ENCODE results near the gene ACCSL. TPM values are rescaled to one million over a fixed set of nuclear protein-coding genes. Genes with fewer than 3 reads are reported as not detected.
A peak's percentile ranks its signal among the peaks of the same experiment; 100 is the strongest.

Gene ACCSL
- total and polyA plus RNA-seq, 2 donors (not counting 1 experiment from before 2014, with no cell fraction given) = not detected

DNA sequence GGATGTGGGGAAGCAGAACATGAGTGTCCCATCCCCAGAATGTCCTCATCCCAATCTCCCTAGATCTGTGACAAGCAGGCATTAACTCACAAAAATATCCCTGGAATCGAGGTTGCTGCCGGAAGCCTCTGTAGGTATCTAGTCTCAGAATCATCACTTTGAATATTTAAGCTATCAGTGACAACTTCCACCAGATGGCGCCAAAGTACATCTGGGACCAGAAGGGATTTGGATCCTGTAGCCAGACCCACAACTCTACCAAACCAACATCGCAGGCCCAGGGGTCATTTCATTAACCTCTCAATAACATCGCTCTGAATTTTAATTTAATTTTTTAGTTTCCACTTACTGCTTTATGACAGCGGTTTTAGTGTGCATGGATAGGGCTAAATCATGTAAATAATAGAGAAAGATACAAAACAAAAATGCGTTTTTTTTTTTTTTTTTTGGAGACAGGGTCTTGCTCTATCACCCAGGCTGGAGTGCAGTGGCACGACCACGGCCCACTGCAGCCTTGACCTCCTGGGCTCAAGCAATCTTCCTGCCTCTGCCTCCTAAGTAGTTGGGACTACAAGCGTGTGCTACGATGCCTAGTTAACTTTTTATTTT is 46.6 kb downstream of the ACCSL start:
- no peaks in the 10 kb centered on the region for H3K27me3 ChIP-seq (ENCODE audit: control insufficient read depth, insufficient read depth, low read length)
- no peak overlapping the region for H2AFZ ChIP-seq (ENCODE audit: low read length)
- H3K36me3 ChIP-seq (ENCODE audit: control insufficient read depth, insufficient read depth, low read length) = no peaks in the 10 kb centered on the region
- no peak for TF ChIP-seq EZH2 (IDR thresholded peaks at IDR 0.05; ENCODE audit: low read length, missing control alignments)
- peak; percentile 78 to 79 for TF ChIP-seq CTCF (conservative IDR thresholded peaks at IDR 0.05 in 1 of 2, IDR thresholded peaks at IDR 0.05 in 1 of 2; ENCODE audit: low read depth in 1 of 2, low read length in 2 of 2)
- H3K4me2 ChIP-seq (ENCODE audit: extremely low read depth, insufficient read depth, low read length) = no peak overlapping the region
- peak; percentile 72 to 83 for DNase-seq (ENCODE audit: low read depth in 2 of 2)
- no peaks in the 10 kb centered on the region for H3K9me3 ChIP-seq (ENCODE audit: control insufficient read depth, insufficient read depth, low read depth, low read length)
- H3K9ac ChIP-seq (ENCODE audit: insufficient read depth, low read length) = no peak overlapping the region
- H3K4me1 ChIP-seq (ENCODE audit: control insufficient read depth, extremely low read depth, insufficient read depth, low read length) = peaks cover 6% of the 10 kb centered on the region
- H3K27ac ChIP-seq (ENCODE audit: insufficient read depth, low read length) = no peak overlapping the region
- H4K20me1 ChIP-seq (ENCODE audit: control insufficient read depth, extremely low read depth, insufficient read depth, low read length) = no peaks in the 10 kb centered on the region
- peaks cover 14% of the 10 kb centered on the region for H3K79me2 ChIP-seq (ENCODE audit: control insufficient read depth, insufficient read depth, low read length)
- H3K4me3 ChIP-seq (replicated peaks in 1 of 4; ENCODE audit: control extremely low read depth in 1 of 4, insufficient read depth in 1 of 4, low read depth in 3 of 4, low read length in 4 of 4) = no peak overlapping the region

- H3K27ac ChIP-seq (ENCODE audit: insufficient read depth, low read length) = peak within 1 kb of the TSS; percentile 38
- peak; percentile 73 to 82 for DNase-seq (ENCODE audit: low read depth in 2 of 2)
- H3K4me2 ChIP-seq (ENCODE audit: extremely low read depth, insufficient read depth, low read length) = peak within 1 kb of the TSS; percentile 88
- peak within 1 kb of the TSS; percentile 57 for H2AFZ ChIP-seq (ENCODE audit: low read length)
- H3K4me1 ChIP-seq (ENCODE audit: control insufficient read depth, extremely low read depth, insufficient read depth, low read length) = peaks cover 6% of the 10 kb centered on the region
- no peaks in the 10 kb centered on the region for H3K36me3 ChIP-seq (ENCODE audit: control insufficient read depth, insufficient read depth, low read length)
- H3K9ac ChIP-seq (ENCODE audit: insufficient read depth, low read length) = peak within 1 kb of the TSS; percentile 71
- no peaks in the 10 kb centered on the region for H4K20me1 ChIP-seq (ENCODE audit: control insufficient read depth, extremely low read depth, insufficient read depth, low read length)
- H3K4me3 ChIP-seq (replicated peaks in 1 of 4; ENCODE audit: control extremely low read depth in 1 of 4, insufficient read depth in 1 of 4, low read depth in 3 of 4, low read length in 4 of 4) = peak within 1 kb of the TSS; percentile 62 to 84 (median 83)
- H3K79me2 ChIP-seq (ENCODE audit: control insufficient read depth, insufficient read depth, low read length) = peaks cover 16% of the 10 kb centered on the region
- H3K9me3 ChIP-seq (ENCODE audit: control insufficient read depth, insufficient read depth, low read depth, low read length) = no peaks in the 10 kb centered on the region
- H3K27me3 ChIP-seq (ENCODE audit: control insufficient read depth, insufficient read depth, low read length) = no peaks in the 10 kb centered on the region
- TF ChIP-seq CTCF (conservative IDR thresholded peaks at IDR 0.05 in 1 of 2, IDR thresholded peaks at IDR 0.05 in 1 of 2; ENCODE audit: low read depth in 1 of 2, low read length in 2 of 2) = peak; percentile 79 to 84
- TF ChIP-seq EZH2 (IDR thresholded peaks at IDR 0.05; ENCODE audit: low read length, missing control alignments) = no peak
Measured at GRCh38 chr11:44095506-44096359, 48.0 kb downstream of the ACCSL start, which contains the start of gene EXT2. TSS of gene EXT2 (plus strand) at chr11:44095678. CDS start at chr11:44107713, 12,035 bp downstream.

All from fibroblast of lung (primary cell).